NCI-H2196 (cell line): ENCODE data around the gene DSCAML1.
A peak's percentile ranks its signal among the peaks of the same experiment; 100 is the strongest.
"Not testable (repeated sequence)": the region's sequence is repeated elsewhere in the genome, so short reads cannot be mapped to it uniquely, and the experiment has no call there.

Experiments
- DNase-seq: peaks from one replicate; lab custom pipeline; 2025; ENCODE audit not compliant: unreplicated experiment; lab: John Stamatoyannopoulos, UW

DSCAML1 gene

GRCh38 chr11:117820071-117820470 is 23.1 kb upstream of the DSCAML1 start:
- peak; percentile 58 for DNase-seq

DNA sequence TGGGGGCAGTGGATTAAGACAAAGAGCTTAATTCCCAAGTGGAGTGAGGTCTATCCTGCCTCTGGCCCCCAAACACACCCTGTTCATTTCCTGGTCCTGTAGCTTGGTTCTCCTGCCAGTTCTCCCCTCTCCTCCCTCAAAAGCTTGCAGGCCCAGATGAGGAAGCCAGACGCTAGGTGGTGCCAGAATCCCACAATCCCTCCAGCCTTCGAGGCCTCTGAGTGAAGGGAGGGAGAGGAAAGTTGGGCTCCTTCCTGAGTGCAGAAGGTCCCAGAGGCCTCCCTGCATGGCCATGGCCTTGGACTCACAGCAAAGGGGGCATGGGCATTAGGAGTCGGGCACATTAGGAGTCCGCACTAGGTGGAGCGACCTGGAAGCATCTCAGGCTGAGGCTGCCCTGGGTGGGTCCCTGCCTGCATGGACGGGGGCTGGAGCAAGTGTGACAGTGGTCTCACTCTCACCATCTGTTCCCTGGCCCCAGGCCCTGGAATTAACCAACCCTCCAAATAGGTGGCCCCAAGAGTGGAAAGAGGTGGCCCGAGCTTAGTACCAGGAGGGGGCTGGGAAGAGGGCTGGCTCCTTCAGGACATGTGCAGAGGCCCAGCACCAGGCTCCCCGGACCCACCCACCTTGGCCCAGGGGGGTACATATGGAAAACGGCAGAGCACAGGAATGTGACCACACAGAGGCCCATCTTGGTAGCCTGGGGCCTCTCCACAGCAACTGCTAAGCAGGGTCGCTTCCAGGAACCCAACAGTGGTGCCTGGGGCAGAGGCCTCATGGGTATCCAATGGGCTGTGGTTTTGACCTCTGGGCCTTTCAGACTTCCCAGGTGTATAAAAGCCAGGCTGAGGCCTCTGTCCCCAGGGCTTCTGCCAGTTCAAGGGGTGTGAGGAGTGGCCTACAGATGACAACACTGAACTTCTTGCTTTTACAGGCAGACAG is 22.4 kb upstream of the DSCAML1 start:
- peak; percentile 86 for DNase-seq

- peak; percentile 22 for DNase-seq
These were observed 21.2 kb upstream of the DSCAML1 start for GRCh38 chr11:117818041-117818873.

- peak; percentile 84 for DNase-seq
These were observed 20.5 kb upstream of the DSCAML1 start for GRCh38 chr11:117817368-117818040.

DNA sequence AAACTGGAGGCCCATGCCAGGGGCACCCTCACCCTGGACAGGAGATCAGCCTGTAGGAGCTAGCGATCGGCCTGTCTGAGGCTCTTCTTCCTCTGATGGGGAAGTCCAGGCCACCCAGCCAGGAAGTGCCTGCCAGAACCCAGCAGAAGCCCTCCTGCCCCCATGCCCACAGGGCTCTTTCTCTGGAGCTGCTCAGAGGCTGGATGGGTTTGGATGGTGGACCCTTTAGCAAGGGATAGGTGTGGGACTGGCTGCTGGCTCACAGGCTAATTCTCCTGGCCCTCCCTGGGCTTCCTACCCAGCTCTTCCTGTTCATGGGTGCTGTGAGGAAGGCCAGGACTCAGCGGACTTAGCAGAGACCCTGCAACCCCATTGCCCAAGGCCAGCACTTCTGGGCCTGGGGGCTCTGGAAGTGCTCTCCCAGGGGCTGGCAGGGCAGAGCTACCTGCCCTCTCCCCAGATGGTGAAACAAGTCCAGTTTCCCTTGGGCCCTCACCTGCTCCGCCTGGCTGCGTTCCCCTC is 19.9 kb upstream of the DSCAML1 start:
- no peak for DNase-seq

DNA sequence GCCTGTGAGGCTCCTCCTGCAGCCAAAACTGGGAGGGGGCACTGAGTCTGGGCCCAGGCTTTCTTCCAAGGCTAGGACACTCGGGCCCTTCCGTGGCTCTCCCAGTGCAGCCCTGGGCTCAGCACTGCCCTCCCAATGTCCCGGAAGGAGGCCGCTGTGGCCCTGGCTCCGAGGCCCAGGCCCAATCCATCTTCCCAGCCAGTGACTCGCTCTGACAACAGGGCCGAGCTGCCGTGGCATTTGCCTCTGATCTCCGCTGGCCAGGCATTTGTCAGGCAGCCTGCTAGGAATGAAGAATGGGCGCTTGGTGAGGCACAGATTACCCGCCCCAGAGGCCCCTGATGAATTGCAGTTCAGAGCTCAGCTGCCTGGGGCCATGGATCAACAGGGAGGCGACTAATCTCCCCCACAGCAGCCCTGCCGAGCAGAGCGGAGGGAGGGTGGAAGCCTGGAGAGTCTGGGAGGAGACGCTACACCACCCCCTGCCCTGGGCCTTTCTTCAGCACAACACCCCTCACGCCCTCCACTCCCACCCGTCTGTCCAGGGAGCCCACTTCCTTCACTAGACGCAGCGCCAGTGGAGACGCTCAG is 19.2 kb upstream of the DSCAML1 start:
- no peak for DNase-seq

GRCh38 chr11:117815262-117815803 is 18.3 kb upstream of the DSCAML1 start:
- no peak for DNase-seq

DNA sequence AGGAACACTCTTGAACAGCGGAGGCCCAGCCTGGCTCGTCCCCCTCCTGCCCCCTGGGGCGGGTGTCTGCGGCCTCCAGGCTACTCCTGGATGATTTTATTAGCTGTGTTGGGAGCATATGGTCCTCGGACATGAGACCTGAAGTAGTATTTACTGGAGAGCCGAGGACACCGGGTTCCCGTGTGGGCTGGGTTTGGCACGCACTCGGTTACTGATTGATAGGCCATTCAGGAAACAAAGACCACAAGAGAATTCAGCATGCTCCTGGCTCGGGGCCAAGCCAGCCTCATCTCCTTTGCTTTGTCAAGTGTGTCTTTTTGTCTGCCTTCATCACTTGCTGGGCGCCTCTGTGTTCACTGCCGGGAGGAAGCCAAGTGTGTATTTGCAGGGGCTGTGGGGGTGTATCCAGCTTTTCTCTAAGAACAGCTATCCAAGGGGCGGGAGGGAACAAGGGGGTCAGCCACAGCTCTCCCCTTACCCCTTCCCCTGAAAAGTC is 17.8 kb upstream of the DSCAML1 start:
- DNase-seq = peak; percentile 87

DNA sequence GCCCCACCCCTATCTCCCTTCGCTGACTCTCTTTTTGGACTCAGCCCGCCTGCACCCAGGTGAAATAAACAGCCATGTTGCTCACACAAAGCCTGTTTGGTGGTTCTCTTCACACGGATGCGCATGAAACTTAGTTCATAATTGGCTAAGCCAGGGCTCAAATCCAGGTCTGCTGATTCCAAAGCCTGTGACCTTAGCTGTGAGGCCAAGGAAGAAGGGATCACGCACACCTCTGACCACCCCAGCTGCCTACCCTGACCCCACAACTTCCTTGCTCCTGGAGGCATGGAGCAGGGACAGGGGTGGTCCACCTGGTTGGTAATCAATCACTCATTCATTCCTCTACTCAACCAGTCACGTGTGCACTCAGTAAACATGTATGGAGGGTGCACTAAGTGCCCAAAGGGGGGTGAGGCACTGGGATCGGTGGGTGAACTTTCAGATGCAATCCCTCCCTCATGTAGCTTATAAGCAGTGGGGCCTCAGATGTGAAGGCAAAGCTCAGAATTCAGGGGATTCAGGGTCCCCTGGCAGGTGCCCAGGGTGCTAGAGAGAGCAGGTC is 17.3 kb upstream of the DSCAML1 start:
- no peak for DNase-seq

GRCh38 chr11:117810056-117810451 is 13.0 kb upstream of the DSCAML1 start:
- not testable (repeated sequence) for DNase-seq

- DNase-seq = peak; percentile 69
These were observed 12.4 kb upstream of the DSCAML1 start for GRCh38 chr11:117809236-117810055.

DNA sequence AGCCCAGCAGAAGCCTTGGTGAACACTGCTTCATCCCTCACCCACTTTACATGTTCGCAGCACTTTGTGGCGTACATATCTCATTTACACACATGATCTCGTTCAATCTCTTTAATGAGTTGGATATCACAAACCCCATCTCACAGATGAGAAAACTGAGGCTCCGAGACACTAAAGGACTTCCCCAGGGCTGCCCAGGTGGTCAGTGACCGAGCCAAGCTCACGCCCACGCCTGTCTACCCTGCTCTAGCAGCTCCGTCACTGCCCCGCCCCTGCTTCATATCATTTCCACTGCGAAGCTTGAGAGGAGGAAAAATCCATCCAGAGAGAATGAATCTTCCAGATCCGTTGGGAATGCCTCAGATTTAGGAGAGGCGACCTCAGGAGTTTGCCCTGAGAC is 11.8 kb upstream of the DSCAML1 start:
- DNase-seq = no peak

DNA sequence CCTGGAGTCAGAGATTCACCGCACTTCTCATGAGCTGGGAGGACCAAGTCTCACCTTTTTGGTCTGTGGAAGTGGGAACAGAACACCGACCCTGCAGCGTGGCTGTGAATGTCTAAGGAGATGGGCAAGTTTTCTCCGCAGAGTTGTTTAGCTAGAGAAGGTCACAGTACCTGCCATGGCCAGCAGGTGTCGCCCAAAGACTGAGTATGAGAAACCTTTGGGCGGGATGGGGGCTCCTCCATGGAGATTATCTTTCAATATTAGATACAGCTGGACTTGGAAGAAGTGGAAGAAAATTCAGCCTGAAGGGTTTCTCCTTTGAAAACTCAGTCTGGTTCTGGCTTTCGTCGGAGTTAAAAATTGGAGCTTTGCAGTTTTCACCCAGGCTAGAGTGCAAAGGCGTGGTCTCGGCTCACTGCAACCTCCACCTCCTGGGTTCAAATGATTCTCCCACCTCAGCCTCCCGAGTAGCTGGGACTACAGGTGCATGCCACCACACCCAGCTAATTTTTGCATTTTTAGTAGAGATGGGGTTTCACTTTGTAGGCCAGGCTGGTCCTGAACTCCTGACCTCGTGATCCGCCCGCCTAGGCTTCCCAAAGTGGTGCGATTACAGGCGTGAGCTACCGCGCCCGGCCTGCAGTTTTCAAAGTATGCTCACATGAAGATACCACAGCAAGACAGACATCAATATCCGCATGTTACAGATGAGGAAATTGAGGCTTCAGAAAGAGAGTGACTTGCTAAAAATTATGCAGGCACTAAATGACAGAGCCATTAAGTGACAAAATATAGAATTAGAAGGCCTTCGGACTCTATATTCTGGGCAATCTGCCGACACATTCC is 10.7 kb upstream of the DSCAML1 start:
- DNase-seq = peak; percentile 73

GRCh38 chr11:117806846-117807245 is 9.8 kb upstream of the DSCAML1 start:
- DNase-seq = no peak

DNA sequence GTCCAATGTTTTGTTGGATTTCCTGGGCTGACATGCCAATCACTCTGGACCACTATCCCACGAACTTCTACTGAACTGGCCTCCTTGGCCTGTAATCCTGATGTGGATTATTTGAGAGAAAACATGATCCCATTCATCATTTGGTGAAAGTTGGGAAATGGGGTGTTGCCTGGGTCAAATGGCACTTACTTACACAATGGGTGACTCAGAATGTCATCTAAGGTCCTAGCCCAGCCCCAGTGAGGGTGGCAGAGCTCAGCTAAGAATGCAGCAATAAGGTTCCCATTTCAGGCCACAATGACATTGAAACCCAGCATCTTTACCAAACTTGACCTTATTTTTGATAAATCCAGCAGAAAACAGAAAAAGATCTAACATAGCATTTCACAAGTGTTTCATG is 8.0 kb upstream of the DSCAML1 start:
- no peak for DNase-seq

DNA sequence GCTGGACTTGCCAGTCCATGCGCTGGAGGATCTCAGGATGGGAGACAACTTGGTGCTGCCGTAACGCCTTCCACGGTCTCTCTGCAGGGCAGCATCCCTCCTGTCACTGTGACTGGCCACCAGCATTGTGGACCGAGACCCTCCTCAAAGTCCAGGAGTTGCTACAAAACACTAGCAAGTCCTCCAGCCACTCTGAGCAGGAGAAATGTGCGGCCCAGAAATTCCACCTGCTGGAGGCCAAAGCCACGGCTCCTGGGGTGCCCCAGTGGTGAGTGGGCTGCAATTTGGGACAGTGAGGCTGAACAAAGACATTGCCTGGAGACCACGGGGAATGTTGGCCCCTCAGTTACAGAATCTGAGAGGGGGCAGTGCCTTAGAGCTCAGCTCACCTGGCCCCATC is 6.9 kb upstream of the DSCAML1 start:
- DNase-seq = no peak

- DNase-seq = no peak
These were observed 2.6 kb upstream of the DSCAML1 start for GRCh38 chr11:117799634-117800033.

DNA sequence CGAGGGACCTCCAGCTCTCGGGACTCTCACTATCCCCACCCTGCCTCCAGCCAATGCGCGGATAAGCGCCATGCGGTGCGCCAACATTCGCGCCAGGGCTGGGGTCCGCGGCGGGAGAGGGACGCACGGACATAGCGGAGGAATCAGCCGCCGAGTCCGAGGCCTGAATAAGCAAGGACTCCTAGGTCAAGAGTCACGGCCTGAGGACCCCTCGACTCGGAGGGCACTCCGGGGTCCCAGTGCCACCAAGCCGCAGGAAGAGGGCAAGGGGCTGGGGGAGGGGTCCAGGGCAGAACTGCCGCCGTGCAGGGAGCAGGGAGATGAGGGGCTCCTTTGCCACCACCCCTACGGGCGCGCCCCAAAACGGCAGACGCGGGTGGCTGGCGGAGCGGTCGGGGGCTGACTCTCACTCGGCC is 552 bp downstream of the DSCAML1 start:
- DNase-seq = no peak
